ENCODE measurements around the gene SCD.

DNA sequence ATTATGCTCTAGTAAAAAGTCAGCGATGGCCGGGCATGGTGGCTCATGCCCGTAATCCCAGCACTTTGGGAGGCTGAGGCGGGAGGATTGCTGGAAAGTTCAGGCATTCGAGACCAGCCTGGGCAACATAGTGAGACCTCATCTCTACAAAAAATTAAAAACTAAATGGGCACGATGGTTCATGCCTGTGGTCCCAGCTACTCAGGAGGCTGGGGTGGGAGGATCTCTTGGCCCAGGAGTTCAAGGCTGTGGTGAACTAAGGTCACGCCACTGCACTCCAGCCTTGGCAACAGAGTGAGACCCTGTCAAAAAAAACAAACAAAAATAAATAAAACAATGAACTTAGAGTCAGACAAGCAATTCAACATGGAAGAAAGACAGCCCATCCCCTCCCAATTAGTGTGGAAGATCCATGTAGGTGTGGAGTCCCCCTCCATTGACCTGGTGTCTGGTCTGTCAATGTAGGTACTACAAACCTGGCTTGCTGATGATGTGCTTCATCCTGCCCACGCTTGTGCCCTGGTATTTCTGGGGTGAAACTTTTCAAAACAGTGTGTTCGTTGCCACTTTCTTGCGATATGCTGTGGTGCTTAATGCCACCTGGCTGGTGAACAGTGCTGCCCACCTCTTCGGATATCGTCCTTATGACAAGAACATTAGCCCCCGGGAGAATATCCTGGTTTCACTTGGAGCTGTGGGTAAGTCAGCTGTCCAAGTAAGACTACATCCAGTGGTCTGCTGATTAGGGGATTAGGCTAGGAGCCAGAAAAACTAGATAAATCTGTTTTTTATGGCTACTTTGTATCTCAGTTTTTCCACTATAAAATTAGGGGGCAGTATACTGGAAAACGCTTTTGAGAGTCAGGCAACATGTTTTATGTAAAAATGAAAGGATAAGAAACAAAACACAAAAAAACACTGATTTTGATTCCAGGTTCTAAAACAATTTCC is 9.3 kb downstream of the SCD start:
- TF ChIP-seq, protein P1, sequence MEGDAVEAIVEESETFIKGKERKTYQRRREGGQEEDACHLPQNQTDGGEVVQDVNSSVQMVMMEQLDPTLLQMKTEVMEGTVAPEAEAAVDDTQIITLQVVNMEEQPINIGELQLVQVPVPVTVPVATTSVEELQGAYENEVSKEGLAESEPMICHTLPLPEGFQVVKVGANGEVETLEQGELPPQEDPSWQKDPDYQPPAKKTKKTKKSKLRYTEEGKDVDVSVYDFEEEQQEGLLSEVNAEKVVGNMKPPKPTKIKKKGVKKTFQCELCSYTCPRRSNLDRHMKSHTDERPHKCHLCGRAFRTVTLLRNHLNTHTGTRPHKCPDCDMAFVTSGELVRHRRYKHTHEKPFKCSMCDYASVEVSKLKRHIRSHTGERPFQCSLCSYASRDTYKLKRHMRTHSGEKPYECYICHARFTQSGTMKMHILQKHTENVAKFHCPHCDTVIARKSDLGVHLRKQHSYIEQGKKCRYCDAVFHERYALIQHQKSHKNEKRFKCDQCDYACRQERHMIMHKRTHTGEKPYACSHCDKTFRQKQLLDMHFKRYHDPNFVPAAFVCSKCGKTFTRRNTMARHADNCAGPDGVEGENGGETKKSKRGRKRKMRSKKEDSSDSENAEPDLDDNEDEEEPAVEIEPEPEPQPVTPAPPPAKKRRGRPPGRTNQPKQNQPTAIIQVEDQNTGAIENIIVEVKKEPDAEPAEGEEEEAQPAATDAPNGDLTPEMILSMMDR (IDR thresholded peaks at IDR 0.05 in 2 of 3, conservative IDR thresholded peaks at IDR 0.05 in 1 of 3; ENCODE audit: borderline replicate concordance in 1 of 3, insufficient read depth in 1 of 3, low read depth in 2 of 3, low read length in 2 of 3): no peak; a peak in 1 of 6 replicates
- TF ChIP-seq RAD21 (IDR thresholded peaks at IDR 0.05; ENCODE audit: low read depth) (no peak), ZFX (IDR thresholded peaks at IDR 0.05) (no peak), ELF1 (IDR thresholded peaks at IDR 0.05; ENCODE audit: borderline replicate concordance, low read depth) (no peak), SRF (IDR thresholded peaks at IDR 0.05; ENCODE audit: low read depth) (no peak), CEBPB (IDR thresholded peaks at IDR 0.05; ENCODE audit: low read depth) (no peak)
- TF ChIP-seq, protein P2, sequence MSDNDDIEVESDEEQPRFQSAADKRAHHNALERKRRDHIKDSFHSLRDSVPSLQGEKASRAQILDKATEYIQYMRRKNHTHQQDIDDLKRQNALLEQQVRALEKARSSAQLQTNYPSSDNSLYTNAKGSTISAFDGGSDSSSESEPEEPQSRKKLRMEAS (IDR thresholded peaks at IDR 0.05): no peak
- TF ChIP-seq, protein P3, sequence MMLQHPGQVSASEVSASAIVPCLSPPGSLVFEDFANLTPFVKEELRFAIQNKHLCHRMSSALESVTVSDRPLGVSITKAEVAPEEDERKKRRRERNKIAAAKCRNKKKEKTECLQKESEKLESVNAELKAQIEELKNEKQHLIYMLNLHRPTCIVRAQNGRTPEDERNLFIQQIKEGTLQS (IDR thresholded peaks at IDR 0.05): no peak
